HG03097 (cell line): ENCODE results near the gene MKX.
"Not testable (repeated sequence)": the region's sequence is repeated elsewhere in the genome, so short reads cannot be mapped to it uniquely, and the experiment has no call there.

Experiments used
- ATAC-seq: cut with Tn5 transposase; IDR thresholded peaks from one replicate; pipeline ENCODE4 v1.9.1; 2021; ENCODE audit not compliant: unreplicated experiment, low FRiP score

Gene MKX

DNA sequence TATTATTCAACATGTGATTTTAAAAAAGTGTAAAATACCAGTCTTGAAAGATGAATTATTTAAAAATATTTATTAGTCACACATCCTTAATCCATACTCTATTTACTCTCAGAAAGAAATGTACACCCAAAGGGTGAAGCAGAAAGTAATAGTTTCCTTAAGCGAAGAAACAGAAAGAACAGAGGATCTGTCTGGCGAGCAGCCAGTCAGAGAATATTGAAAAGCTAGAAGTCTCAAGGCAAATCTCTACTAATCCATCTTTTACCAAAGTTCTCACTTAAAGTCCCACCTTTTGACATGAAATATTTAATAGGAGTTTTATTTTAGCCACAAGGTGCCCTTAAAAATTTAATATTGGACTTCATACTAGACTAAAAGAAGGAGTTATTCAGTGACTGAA is 46.7 kb downstream of the MKX start:
- ATAC-seq: no peak

- ATAC-seq: no peak
These were observed 49.2 kb downstream of the MKX start for GRCh38 chr10:27696466-27696865.

DNA sequence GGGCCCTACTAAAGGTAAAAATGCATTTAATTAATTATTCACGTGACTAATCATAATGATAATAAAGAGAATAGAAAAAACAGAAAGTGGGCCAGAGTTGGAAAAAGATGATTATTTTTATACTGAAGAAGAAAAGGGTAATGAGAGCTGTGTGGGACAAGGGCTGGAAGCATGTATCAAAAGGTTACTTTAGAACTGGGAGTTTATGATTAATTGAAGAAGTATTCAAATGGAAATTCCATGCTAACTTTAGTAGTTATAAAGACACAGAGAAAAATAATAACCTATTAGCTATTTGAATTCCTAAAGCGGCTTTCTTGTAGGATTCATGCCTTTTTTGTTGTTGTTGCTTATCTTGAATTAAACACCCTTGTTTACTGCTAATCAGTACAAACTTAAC is 49.9 kb downstream of the MKX start:
- no peak for ATAC-seq

DNA sequence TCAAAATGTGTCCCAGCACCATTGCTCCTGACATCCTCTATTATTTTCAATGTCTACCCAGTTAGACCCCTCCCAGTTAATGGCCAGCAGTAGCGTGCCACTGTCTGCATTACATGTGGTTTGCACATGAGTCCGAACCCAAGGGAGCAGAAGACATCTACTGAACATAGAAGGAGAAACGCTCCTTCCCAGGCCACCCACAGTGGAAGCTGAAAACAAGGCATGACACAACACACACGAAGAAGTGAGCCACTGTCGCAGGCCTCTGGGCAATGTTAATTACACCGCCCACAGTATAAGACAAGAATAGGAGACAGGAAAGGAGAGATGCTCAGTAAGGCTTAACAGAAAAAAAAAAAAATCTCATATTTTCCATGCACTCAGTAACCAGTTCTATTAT is 50.5 kb downstream of the MKX start:
- ATAC-seq: no peak

DNA sequence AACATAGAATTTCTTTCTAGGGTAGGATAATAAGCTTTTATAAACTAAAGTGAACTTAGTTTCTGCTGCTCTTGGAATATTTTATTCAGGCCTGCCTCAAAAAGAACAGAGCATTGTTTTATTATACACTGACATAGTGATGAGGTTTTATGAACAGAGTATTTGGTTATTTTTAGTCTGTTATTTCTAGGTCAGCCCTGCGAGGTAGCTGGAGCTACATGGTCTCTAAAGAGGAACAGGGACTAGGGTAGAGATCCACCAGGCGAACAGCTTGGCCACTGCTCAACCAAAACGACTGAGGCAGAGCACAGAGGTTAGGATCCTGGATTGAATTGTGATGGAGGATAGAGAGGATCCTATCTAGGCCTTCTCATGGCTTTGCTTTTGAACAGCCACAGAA is 53.0 kb downstream of the MKX start:
- ATAC-seq: no peak

- ATAC-seq: no peak
These were observed 56.6 kb downstream of the MKX start for GRCh38 chr10:27688991-27689390.

GRCh38 chr10:27688276-27688675 is 57.3 kb downstream of the MKX start:
- ATAC-seq: no peak

GRCh38 chr10:27687743-27688142 is 57.9 kb downstream of the MKX start:
- no peak for ATAC-seq

DNA sequence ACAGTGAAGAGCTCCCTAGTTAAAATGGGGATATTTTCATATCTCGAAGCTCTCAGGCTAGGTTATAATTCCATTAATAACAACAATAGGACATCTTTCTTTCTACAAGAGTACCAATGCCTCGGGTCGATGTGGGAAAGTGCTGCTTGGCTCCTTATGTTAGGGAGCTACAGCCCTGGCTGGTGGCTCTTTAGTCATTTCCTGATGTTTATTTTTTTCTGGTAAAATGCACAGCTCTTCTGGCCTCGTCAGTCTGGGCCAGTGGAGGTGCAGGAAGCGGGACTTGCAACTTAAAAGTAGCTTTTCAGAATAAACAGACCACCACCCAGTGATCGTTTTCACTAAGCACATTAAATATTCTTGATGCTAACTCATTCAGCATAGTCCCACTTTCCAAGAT is 58.3 kb downstream of the MKX start:
- ATAC-seq: no peak

DNA sequence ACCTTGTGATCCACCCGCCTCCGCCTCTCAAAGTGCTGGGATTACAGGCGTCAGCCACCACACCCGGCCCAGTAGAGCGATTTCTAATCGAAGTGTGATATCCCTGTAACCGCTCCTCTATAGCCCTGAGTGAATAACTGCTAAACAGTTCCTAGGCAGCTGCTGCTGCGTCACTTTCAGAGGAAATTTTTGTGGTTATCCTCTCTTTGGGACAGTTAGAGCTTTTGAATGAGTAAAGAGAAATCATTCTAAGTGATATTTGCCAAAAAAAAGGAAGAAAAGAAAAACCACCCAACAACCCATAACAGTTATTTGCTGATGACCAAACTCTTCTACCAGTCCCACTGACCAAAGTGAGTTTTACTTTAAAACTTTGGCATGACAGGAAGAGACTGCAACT is 59.9 kb downstream of the MKX start:
- ATAC-seq: no peak

- ATAC-seq: no peak
These were observed 62.4 kb downstream of the MKX start for GRCh38 chr10:27683226-27683625.

DNA sequence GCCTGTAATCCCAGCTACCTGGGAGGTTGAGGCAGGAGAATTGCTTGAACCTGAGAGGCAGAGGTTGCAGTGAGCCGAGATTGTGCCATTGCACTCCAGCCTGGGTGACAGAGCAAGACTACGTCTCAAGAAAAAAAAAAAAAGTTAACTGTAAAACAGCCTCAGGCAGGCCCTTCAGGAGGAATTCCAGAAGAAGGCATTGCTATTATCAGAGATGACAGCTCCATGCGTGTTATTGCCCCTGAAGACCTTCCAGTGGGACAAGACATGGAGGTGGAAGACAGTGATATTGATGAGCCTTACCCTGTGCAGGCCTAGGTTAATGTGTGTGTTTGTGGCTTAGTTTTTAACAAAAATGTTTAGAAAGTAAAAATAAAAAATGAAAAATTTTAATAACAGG is 63.8 kb downstream of the MKX start:
- ATAC-seq: not testable (repeated sequence)

- no peak for ATAC-seq
These were observed 64.7 kb downstream of the MKX start for GRCh38 chr10:27680691-27681605.

DNA sequence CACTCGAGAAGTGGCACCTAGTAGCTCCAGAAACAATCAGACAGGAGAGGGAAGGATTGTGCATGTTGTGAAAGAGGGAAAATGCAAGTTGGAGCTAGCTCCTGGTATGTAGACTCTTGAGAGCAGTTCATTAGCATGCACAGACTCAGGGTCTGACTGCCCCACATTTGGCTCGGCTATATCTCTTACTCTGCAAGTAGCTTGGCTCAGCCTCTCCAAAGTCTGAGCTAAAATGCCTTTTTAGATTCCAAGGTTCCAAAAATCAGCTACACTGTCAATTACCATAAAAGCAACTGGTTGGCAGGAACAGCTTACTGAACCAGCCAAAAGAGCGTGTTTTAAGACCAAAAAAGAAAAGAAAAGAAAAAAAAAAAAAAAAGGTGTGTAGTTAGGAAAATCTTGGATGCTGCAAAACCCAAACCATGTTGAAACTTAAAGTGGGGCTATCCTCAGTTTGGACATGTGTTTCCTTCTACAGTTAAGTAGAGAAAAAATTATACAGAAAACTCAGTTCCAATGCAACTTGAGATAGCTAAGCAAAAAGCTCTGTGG is 65.5 kb downstream of the MKX start:
- no peak for ATAC-seq

GRCh38 chr10:27679369-27679912 is 66.2 kb downstream of the MKX start:
- ATAC-seq: no peak

- no peak for ATAC-seq
These were observed 67.5 kb downstream of the MKX start for GRCh38 chr10:27678166-27678565.

DNA sequence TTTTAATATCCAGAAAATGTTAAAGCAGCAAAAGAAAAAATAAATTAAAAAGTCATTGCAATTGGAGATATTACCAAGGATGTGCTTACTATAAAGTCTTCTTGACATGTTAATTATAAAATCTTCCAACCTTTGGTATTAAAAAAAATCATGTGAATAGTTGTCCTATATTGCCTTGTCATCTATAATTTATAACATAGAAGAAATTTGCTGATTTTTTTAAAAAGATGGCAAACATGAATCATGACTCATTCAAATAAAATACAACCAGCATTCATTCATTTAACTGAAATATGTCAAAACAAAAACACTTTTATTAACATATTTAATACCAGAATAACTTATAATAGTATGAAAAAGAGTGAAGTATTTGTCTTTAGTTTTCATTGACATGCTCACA is 72.6 kb downstream of the MKX start:
- no peak for ATAC-seq

DNA sequence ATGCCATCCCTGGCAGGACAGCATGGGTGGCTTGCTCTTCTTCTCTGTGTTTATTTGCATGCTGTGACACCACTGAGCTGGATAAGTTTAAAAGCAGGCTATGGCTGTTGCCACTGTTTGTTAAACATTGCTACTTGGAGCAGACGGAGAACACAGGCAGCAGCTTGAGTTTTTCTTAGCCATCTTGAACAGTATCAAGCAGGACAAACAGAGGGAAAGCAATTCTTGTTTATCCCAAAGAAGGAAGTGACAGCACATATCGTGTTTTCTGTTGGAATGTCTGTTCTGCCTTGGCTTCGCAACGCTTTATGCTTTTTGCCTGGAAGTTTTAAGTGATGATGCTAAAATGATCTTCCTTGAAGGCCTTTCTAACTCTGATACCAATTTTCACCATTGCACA is 73.8 kb downstream of the MKX start:
- ATAC-seq: no peak

DNA sequence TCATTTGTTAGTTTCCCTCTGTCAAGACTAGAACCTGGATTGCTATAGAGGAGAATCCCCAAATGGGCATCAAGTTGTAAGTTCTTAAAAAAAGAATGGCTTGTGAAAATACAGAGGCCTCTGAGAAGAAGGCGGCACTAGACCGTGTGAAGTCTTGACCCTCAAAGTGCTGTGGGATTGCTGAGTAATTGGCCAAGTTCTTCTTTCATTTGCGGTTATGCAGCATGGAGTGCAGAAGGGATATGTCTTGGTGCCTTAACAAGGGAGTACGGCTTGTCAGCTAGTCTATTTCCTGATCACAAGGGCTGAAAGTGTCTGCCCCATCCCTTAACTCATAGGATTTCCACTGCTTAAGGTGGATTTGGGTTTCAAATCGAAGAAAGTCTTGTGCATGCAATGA is 81.2 kb downstream of the MKX start:
- ATAC-seq: no peak

DNA sequence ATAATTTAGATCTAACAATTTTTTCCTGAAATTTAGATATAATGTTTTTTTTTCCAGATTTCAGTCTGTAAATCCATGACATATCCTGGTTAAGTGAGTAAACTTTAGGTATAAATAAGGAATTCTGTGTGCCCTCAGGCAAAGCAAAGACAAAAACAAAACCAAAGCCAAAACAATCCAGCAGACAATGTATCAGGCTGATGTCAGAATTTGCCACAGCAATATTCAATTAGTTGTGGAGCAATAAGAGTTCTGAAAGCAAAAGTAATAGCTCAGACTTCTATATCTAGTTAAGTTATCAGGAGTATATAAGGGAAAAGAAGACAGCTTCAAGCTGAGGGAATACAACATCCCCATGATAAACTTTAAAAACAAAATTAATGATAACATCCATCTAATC is 82.0 kb downstream of the MKX start:
- ATAC-seq: no peak

GRCh38 chr10:27661514-27662286 is 83.9 kb downstream of the MKX start:
- no peak for ATAC-seq
